ENCODE results near the gene TMEM52.

Gene TMEM52

GRCh38 chr1:1879942-1880341 lies 39.1 kb downstream of the TMEM52 start:
- no peak for DNase-seq (ENCODE audit: low spot score)
- no peak overlapping the region for H3K4me3 ChIP-seq (ENCODE audit: severe bottlenecking)
- no peaks in the 10 kb centered on the region for H3K4me1 ChIP-seq (ENCODE audit: insufficient read depth, poor library complexity, severe bottlenecking)
- H3K27me3 ChIP-seq (ENCODE audit: insufficient read depth, poor library complexity, severe bottlenecking) = no peaks in the 10 kb centered on the region
- H3K36me3 ChIP-seq (ENCODE audit: low read depth) = peaks cover 50% of the 10 kb centered on the region
- no peak for ATAC-seq (ENCODE audit: low read depth)
- H3K27ac ChIP-seq (ENCODE audit: poor library complexity, severe bottlenecking) = no peak overlapping the region
- no peak for TF ChIP-seq CTCF (IDR thresholded peaks at IDR 0.05; ENCODE audit: poor library complexity, severe bottlenecking)
- H3K9me3 ChIP-seq (ENCODE audit: severe bottlenecking) = no peaks in the 10 kb centered on the region

GRCh38 chr1:1877865-1878436 lies 41.1 kb downstream of the TMEM52 start:
- no peak for TF ChIP-seq CTCF (IDR thresholded peaks at IDR 0.05; ENCODE audit: poor library complexity, severe bottlenecking)
- ATAC-seq (ENCODE audit: low read depth) (no peak), DNase-seq (ENCODE audit: low spot score) (no peak)
- Histone ChIP-seq H3K27me3 (ENCODE audit: insufficient read depth, poor library complexity, severe bottlenecking) (no peaks in the 10 kb centered on the region), H3K4me3 (ENCODE audit: severe bottlenecking) (no peak overlapping the region), H3K27ac (ENCODE audit: poor library complexity, severe bottlenecking) (no peak overlapping the region), H3K9me3 (ENCODE audit: severe bottlenecking) (no peaks in the 10 kb centered on the region), H3K4me1 (ENCODE audit: insufficient read depth, poor library complexity, severe bottlenecking) (no peaks in the 10 kb centered on the region), H3K36me3 (ENCODE audit: low read depth) (peaks cover 59% of the 10 kb centered on the region)

GRCh38 chr1:1876335-1876930 lies 42.6 kb downstream of the TMEM52 start:
- H3K27ac ChIP-seq (ENCODE audit: poor library complexity, severe bottlenecking) = no peak overlapping the region
- H3K4me1 ChIP-seq (ENCODE audit: insufficient read depth, poor library complexity, severe bottlenecking) = no peaks in the 10 kb centered on the region
- peaks cover 60% of the 10 kb centered on the region for H3K36me3 ChIP-seq (ENCODE audit: low read depth)
- TF ChIP-seq CTCF (IDR thresholded peaks at IDR 0.05; ENCODE audit: poor library complexity, severe bottlenecking) = no peak
- H3K27me3 ChIP-seq (ENCODE audit: insufficient read depth, poor library complexity, severe bottlenecking) = no peaks in the 10 kb centered on the region
- no peak overlapping the region for H3K4me3 ChIP-seq (ENCODE audit: severe bottlenecking)
- DNase-seq (ENCODE audit: low spot score) (no peak), ATAC-seq (ENCODE audit: low read depth) (no peak)
- H3K9me3 ChIP-seq (ENCODE audit: severe bottlenecking) = no peaks in the 10 kb centered on the region

GRCh38 chr1:1875932-1876331 lies 43.1 kb downstream of the TMEM52 start:
- Histone ChIP-seq H3K4me3 (ENCODE audit: severe bottlenecking) (no peak overlapping the region), H3K4me1 (ENCODE audit: insufficient read depth, poor library complexity, severe bottlenecking) (no peaks in the 10 kb centered on the region), H3K36me3 (ENCODE audit: low read depth) (peaks cover 59% of the 10 kb centered on the region), H3K27ac (ENCODE audit: poor library complexity, severe bottlenecking) (no peak overlapping the region), H3K9me3 (ENCODE audit: severe bottlenecking) (no peaks in the 10 kb centered on the region), H3K27me3 (ENCODE audit: insufficient read depth, poor library complexity, severe bottlenecking) (no peaks in the 10 kb centered on the region)
- ATAC-seq (ENCODE audit: low read depth) (no peak), DNase-seq (ENCODE audit: low spot score) (no peak)
- TF ChIP-seq CTCF (IDR thresholded peaks at IDR 0.05; ENCODE audit: poor library complexity, severe bottlenecking) = no peak

GRCh38 chr1:1874901-1875300 lies 44.2 kb downstream of the TMEM52 start:
- H3K4me3 ChIP-seq (ENCODE audit: severe bottlenecking) = no peak overlapping the region
- no peaks in the 10 kb centered on the region for H3K9me3 ChIP-seq (ENCODE audit: severe bottlenecking)
- H3K4me1 ChIP-seq (ENCODE audit: insufficient read depth, poor library complexity, severe bottlenecking) = no peaks in the 10 kb centered on the region
- ATAC-seq (ENCODE audit: low read depth) (no peak), DNase-seq (ENCODE audit: low spot score) (no peak)
- peaks cover 58% of the 10 kb centered on the region for H3K36me3 ChIP-seq (ENCODE audit: low read depth)
- no peak for TF ChIP-seq CTCF (IDR thresholded peaks at IDR 0.05; ENCODE audit: poor library complexity, severe bottlenecking)
- no peak overlapping the region for H3K27ac ChIP-seq (ENCODE audit: poor library complexity, severe bottlenecking)
- H3K27me3 ChIP-seq (ENCODE audit: insufficient read depth, poor library complexity, severe bottlenecking) = no peaks in the 10 kb centered on the region
